ENCODE results near the gene ALPL. TPM values are rescaled to one million over a fixed set of nuclear protein-coding genes. Genes with fewer than 3 reads are reported as not detected.

ALPL gene
- total and polyA plus RNA-seq, 9 of the 15 experiments (the other 6 are each of a cell fraction or from before 2014, with no cell fraction given): 0.04 to 0.38 (median 0.18) TPM; not detected in 4

DNA sequence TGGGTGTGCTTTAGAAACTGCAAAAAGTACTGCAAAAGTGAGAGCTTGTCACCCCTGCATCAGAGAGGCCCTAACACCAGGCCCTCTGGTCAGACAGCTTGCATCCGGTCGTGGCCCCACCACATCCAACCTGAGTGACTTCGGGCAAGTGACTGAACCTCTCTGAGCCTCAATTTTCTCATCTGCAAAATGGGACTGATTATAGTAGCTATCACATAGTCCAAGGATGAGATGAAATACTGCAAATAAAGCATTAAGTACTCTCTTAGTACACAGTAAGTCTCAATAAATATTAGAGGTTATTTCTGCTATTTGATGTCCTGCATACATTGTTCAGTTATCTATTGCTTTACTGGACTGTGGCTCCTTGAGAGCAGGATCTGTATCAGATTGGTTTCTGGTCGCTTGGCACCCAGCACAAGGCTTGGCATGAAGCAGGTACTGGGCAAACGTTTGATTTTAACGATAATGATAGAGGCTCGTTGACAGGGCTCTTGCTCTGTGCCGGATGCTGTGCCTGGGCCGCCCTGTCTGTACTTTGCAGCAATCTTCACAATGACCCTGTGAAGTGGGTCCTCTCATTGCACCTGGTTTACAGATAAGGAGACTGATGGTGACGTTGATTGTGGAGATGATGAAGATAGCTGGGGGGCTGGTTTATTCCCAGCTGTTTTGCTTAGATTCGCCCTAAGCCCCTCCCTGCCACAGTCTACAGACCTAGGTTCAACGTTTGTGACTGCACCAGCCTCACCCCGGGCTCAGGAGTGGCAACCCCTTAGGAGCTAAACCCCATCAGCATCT, 116.4 kb downstream of the ALPL start (continued):
- TF ChIP-seq, protein P1, sequence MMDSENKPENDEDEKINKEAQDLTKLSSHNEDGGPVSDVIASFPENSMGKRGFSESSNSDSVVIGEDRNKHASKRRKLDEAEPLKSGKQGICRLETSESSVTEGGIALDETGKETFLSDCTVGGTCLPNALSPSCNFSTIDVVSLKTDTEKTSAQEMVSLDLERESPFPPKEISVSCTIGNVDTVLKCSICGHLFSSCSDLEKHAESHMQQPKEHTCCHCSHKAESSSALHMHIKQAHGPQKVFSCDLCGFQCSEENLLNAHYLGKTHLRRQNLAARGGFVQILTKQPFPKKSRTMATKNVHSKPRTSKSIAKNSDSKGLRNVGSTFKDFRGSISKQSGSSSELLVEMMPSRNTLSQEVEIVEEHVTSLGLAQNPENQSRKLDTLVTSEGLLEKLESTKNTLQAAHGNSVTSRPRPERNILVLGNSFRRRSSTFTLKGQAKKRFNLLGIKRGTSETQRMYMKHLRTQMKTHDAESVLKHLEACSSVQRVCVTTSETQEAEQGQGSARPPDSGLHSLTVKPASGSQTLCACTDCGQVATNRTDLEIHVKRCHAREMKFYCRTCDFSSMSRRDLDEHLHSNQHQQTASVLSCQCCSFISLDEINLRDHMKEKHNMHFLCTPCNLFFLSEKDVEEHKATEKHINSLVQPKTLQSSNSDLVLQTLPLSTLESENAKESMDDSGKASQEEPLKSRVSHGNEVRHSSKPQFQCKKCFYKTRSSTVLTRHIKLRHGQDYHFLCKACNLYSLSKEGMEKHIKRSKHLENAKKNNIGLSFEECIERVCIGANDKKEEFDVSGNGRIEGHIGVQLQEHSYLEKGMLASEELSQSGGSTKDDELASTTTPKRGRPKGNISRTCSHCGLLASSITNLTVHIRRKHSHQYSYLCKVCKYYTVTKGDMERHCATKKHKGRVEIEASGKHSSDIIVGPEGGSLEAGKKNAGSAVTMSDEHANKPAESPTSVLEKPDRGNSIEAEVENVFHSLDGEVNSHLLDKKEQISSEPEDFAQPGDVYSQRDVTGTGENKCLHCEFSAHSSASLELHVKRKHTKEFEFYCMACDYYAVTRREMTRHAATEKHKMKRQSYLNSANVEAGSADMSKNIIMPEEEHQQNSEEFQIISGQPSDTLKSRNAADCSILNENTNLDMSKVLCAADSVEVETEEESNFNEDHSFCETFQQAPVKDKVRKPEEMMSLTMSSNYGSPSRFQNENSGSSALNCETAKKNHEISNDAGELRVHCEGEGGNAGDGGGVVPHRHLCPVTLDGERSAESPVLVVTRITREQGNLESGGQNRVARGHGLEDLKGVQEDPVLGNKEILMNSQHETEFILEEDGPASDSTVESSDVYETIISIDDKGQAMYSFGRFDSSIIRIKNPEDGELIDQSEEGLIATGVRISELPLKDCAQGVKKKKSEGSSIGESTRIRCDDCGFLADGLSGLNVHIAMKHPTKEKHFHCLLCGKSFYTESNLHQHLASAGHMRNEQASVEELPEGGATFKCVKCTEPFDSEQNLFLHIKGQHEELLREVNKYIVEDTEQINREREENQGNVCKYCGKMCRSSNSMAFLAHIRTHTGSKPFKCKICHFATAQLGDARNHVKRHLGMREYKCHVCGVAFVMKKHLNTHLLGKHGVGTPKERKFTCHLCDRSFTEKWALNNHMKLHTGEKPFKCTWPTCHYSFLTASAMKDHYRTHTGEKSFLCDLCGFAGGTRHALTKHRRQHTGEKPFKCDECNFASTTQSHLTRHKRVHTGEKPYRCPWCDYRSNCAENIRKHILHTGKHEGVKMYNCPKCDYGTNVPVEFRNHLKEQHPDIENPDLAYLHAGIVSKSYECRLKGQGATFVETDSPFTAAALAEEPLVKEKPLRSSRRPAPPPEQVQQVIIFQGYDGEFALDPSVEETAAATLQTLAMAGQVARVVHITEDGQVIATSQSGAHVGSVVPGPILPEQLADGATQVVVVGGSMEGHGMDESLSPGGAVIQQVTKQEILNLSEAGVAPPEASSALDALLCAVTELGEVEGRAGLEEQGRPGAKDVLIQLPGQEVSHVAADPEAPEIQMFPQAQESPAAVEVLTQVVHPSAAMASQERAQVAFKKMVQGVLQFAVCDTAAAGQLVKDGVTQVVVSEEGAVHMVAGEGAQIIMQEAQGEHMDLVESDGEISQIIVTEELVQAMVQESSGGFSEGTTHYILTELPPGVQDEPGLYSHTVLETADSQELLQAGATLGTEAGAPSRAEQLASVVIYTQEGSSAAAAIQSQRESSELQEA (IDR thresholded peaks at IDR 0.05; ENCODE audit: low read depth): no peak
- no peak for TF ChIP-seq KDM2B (CRISPR knock-in tag; IDR thresholded peaks at IDR 0.05)
- TF ChIP-seq, protein P2, sequence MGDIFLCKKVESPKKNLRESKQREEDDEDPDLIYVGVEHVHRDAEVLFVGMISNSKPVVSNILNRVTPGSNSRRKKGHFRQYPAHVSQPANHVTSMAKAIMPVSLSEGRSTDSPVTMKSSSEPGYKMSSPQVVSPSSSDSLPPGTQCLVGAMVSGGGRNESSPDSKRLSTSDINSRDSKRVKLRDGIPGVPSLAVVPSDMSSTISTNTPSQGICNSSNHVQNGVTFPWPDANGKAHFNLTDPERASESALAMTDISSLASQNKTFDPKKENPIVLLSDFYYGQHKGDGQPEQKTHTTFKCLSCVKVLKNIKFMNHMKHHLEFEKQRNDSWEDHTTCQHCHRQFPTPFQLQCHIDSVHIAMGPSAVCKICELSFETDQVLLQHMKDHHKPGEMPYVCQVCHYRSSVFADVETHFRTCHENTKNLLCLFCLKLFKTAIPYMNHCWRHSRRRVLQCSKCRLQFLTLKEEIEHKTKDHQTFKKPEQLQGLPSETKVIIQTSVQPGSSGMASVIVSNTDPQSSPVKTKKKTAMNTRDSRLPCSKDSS (IDR thresholded peaks at IDR 0.05; ENCODE audit: low read depth, partially characterized antibody): no peak
- peak; percentile 80 for TF ChIP-seq BRD9 (IDR thresholded peaks at IDR 0.05; ENCODE audit: low read depth, partially characterized antibody)
- TF ChIP-seq, protein P3, sequence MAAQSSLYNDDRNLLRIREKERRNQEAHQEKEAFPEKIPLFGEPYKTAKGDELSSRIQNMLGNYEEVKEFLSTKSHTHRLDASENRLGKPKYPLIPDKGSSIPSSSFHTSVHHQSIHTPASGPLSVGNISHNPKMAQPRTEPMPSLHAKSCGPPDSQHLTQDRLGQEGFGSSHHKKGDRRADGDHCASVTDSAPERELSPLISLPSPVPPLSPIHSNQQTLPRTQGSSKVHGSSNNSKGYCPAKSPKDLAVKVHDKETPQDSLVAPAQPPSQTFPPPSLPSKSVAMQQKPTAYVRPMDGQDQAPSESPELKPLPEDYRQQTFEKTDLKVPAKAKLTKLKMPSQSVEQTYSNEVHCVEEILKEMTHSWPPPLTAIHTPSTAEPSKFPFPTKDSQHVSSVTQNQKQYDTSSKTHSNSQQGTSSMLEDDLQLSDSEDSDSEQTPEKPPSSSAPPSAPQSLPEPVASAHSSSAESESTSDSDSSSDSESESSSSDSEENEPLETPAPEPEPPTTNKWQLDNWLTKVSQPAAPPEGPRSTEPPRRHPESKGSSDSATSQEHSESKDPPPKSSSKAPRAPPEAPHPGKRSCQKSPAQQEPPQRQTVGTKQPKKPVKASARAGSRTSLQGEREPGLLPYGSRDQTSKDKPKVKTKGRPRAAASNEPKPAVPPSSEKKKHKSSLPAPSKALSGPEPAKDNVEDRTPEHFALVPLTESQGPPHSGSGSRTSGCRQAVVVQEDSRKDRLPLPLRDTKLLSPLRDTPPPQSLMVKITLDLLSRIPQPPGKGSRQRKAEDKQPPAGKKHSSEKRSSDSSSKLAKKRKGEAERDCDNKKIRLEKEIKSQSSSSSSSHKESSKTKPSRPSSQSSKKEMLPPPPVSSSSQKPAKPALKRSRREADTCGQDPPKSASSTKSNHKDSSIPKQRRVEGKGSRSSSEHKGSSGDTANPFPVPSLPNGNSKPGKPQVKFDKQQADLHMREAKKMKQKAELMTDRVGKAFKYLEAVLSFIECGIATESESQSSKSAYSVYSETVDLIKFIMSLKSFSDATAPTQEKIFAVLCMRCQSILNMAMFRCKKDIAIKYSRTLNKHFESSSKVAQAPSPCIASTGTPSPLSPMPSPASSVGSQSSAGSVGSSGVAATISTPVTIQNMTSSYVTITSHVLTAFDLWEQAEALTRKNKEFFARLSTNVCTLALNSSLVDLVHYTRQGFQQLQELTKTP (IDR thresholded peaks at IDR 0.05; ENCODE audit: low read depth in 1 of 2, partially characterized antibody in 2 of 2): no peak
- TF ChIP-seq CXXC5 (CRISPR knock-in tag; IDR thresholded peaks at IDR 0.05): no peak
- peak; percentile 92 for TF ChIP-seq BCOR (IDR thresholded peaks at IDR 0.05)
- no peak for TF ChIP-seq PHF20 (IDR thresholded peaks at IDR 0.05; ENCODE audit: partially characterized antibody)
- TF ChIP-seq, protein P4, sequence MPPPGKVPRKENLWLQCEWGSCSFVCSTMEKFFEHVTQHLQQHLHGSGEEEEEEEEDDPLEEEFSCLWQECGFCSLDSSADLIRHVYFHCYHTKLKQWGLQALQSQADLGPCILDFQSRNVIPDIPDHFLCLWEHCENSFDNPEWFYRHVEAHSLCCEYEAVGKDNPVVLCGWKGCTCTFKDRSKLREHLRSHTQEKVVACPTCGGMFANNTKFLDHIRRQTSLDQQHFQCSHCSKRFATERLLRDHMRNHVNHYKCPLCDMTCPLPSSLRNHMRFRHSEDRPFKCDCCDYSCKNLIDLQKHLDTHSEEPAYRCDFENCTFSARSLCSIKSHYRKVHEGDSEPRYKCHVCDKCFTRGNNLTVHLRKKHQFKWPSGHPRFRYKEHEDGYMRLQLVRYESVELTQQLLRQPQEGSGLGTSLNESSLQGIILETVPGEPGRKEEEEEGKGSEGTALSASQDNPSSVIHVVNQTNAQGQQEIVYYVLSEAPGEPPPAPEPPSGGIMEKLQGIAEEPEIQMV (tag; conservative IDR thresholded peaks at IDR 0.05; ENCODE audit: low read depth): no peak
- no peak for TF ChIP-seq CEBPB (tag; IDR thresholded peaks at IDR 0.05)
- no peak for TF ChIP-seq DACH1 (IDR thresholded peaks at IDR 0.05; ENCODE audit: partially characterized antibody)
